Measurements from ENCODE around the gene OR6C70.

The OR6C70 gene

DNA sequence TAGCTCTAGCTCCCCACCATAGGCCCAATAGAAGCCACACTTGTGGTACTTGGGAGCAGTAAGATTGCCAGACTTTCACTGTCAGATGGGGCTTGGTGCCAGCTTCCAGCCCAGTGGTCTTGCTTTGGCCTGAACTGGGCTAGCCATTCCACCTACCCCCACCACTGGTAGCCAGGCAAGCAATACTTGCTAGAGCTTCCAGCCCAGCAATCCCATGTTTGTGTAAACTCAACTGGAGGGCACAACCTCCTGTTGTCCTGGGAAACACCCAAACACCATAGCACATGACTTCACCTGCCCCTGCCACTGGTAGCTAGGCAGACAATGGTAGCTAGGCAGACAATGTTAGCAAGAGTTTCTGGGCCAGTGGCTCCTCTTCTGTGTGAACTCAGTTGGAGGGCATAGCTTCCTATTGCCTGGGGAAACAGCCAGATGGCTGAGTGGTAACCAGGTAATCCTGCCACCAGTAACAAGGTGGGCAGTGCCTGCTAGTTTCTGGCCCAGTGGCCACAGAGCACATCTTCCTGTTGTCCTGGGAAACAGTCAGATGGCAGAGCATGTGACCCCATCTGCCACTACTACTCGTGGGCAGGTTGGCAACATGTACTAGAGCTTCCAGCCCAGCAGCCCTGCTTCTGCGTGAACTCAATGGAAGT, 49.5 kb downstream of the OR6C70 start:
- TF ChIP-seq CREB1 (IDR thresholded peaks at IDR 0.05; ENCODE audit: low read depth) = no peak
- TF ChIP-seq, protein P1, sequence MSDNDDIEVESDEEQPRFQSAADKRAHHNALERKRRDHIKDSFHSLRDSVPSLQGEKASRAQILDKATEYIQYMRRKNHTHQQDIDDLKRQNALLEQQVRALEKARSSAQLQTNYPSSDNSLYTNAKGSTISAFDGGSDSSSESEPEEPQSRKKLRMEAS (IDR thresholded peaks at IDR 0.05) = no peak
- TF ChIP-seq, protein P2, sequence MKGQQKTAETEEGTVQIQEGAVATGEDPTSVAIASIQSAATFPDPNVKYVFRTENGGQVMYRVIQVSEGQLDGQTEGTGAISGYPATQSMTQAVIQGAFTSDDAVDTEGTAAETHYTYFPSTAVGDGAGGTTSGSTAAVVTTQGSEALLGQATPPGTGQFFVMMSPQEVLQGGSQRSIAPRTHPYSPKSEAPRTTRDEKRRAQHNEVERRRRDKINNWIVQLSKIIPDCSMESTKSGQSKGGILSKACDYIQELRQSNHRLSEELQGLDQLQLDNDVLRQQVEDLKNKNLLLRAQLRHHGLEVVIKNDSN (IDR thresholded peaks at IDR 0.05) = no peak
- TF ChIP-seq RAD21 (IDR thresholded peaks at IDR 0.05; ENCODE audit: low read depth) = no peak
- TF ChIP-seq FOXM1 (IDR thresholded peaks at IDR 0.05; ENCODE audit: borderline replicate concordance, low read depth) = no peak
- no peak for TF ChIP-seq NFIC (IDR thresholded peaks at IDR 0.05)
- no peak for TF ChIP-seq YY1 (IDR thresholded peaks at IDR 0.05; ENCODE audit: low read depth)
- TF ChIP-seq, protein P3, sequence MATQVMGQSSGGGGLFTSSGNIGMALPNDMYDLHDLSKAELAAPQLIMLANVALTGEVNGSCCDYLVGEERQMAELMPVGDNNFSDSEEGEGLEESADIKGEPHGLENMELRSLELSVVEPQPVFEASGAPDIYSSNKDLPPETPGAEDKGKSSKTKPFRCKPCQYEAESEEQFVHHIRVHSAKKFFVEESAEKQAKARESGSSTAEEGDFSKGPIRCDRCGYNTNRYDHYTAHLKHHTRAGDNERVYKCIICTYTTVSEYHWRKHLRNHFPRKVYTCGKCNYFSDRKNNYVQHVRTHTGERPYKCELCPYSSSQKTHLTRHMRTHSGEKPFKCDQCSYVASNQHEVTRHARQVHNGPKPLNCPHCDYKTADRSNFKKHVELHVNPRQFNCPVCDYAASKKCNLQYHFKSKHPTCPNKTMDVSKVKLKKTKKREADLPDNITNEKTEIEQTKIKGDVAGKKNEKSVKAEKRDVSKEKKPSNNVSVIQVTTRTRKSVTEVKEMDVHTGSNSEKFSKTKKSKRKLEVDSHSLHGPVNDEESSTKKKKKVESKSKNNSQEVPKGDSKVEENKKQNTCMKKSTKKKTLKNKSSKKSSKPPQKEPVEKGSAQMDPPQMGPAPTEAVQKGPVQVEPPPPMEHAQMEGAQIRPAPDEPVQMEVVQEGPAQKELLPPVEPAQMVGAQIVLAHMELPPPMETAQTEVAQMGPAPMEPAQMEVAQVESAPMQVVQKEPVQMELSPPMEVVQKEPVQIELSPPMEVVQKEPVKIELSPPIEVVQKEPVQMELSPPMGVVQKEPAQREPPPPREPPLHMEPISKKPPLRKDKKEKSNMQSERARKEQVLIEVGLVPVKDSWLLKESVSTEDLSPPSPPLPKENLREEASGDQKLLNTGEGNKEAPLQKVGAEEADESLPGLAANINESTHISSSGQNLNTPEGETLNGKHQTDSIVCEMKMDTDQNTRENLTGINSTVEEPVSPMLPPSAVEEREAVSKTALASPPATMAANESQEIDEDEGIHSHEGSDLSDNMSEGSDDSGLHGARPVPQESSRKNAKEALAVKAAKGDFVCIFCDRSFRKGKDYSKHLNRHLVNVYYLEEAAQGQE (IDR thresholded peaks at IDR 0.05; ENCODE audit: low read depth) = no peak
- no peak for TF ChIP-seq TAF1 (IDR thresholded peaks at IDR 0.05; ENCODE audit: low read depth)
- TF ChIP-seq ZBTB7A (IDR thresholded peaks at IDR 0.05; ENCODE audit: low read depth) = no peak
- TF ChIP-seq CEBPB (IDR thresholded peaks at IDR 0.05) = no peak
- no peak for TF ChIP-seq TEAD4 (IDR thresholded peaks at IDR 0.05)
- TF ChIP-seq EGR1 (IDR thresholded peaks at IDR 0.05) = no peak
- TF ChIP-seq EP300 (IDR thresholded peaks at IDR 0.05; ENCODE audit: borderline replicate concordance) = no peak
- no peak for TF ChIP-seq TCF12 (IDR thresholded peaks at IDR 0.05; ENCODE audit: low read depth)
